Measurements from ENCODE around the gene TSHZ2. TPM values are rescaled to one million over a fixed set of nuclear protein-coding genes. Genes with fewer than 3 reads are reported as not detected.

The TSHZ2 gene
- total RNA-seq, 1 experiment from 2014 or later: 0.07 TPM

DNA sequence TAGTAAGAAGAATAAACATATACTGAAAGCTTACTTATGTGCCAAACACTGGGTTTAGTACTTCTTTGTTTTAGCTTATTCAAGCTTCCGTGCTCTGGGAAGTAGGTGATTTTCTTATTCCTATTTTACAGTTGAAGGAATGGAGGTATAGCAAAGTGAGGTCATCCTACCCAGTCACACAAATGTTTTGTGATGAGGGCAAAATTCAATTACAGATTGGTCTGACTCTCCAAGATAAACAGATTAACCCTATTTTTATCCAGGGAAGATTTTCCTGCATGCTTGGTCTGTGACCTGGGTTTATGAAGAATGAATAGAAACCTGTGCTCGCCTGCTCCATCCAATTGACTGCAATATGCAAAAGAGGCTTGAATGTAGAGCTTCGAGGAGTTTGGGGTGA is 311.4 kb downstream of the TSHZ2 start:
- intact Hi-C loops (cut with micrococcal nuclease): no loop called here
- POLR2A ChIA-PET: no interaction called here
- H3K27me3 ChIP-seq (ENCODE audit: insufficient read depth, low read length): peaks cover 40% of the 10 kb centered on the region

More for the DNA sequence above, 311.4 kb downstream of the TSHZ2 start:
- no peak overlapping the region for H3K9ac ChIP-seq (ENCODE audit: low read length)
- no peaks in the 10 kb centered on the region for H3K4me1 ChIP-seq (ENCODE audit: control insufficient read depth in 1 of 2, insufficient read depth in 2 of 2, low read length in 2 of 2)
- H3K36me3 ChIP-seq (ENCODE audit: control insufficient read depth in 1 of 2, insufficient read depth in 2 of 2, low read length in 2 of 2): no peaks in the 10 kb centered on the region
- no peak for ATAC-seq
- CTCF ChIA-PET: no interaction called here
- no peak overlapping the region for H3K4me3 ChIP-seq (replicated peaks in 1 of 2; ENCODE audit: low read depth in 1 of 2, low read length in 2 of 2)
- H3K9me2 ChIP-seq (ENCODE audit: insufficient read depth): no peaks in the 10 kb centered on the region
- TF ChIP-seq SRF (IDR thresholded peaks at IDR 0.05; ENCODE audit: low read depth) (no peak), CBX3 (IDR thresholded peaks at IDR 0.05; ENCODE audit: low read depth) (no peak), SP1 (IDR thresholded peaks at IDR 0.05; ENCODE audit: low read depth) (no peak), ZFX (IDR thresholded peaks at IDR 0.05) (no peak), EZH2phosphoT487 (IDR thresholded peaks at IDR 0.05; ENCODE audit: borderline replicate concordance) (no peak), ELF1 (IDR thresholded peaks at IDR 0.05; ENCODE audit: borderline replicate concordance, low read depth) (no peak), ZBTB33 (IDR thresholded peaks at IDR 0.05; ENCODE audit: extremely low read depth, insufficient replicate concordance, low read length) (no peak), POLR2A (IDR thresholded peaks at IDR 0.05; ENCODE audit: borderline replicate concordance, extremely low read depth, insufficient read depth, insufficient read length) (no peak), REST (IDR thresholded peaks at IDR 0.05; ENCODE audit: low read depth) (no peak), TCF7L2 (IDR thresholded peaks at IDR 0.05; ENCODE audit: borderline replicate concordance, extremely low read depth, insufficient read depth, insufficient read length) (no peak), SIN3A (IDR thresholded peaks at IDR 0.05; ENCODE audit: low read depth) (no peak), POLR2AphosphoS5 (IDR thresholded peaks at IDR 0.05; ENCODE audit: low read depth, low read length) (no peak), EZH2 (IDR thresholded peaks at IDR 0.05) (no peak), RAD21 (IDR thresholded peaks at IDR 0.05; ENCODE audit: low read depth) (no peak), FOSL1 (IDR thresholded peaks at IDR 0.05; ENCODE audit: low read depth) (no peak), CEBPB (IDR thresholded peaks at IDR 0.05; ENCODE audit: low read depth) (no peak), ZNF274 (IDR thresholded peaks at IDR 0.05; ENCODE audit: low read depth, low read length) (no peak)
- TF ChIP-seq, protein P1, sequence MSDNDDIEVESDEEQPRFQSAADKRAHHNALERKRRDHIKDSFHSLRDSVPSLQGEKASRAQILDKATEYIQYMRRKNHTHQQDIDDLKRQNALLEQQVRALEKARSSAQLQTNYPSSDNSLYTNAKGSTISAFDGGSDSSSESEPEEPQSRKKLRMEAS (IDR thresholded peaks at IDR 0.05): no peak
- TF ChIP-seq, protein P2, sequence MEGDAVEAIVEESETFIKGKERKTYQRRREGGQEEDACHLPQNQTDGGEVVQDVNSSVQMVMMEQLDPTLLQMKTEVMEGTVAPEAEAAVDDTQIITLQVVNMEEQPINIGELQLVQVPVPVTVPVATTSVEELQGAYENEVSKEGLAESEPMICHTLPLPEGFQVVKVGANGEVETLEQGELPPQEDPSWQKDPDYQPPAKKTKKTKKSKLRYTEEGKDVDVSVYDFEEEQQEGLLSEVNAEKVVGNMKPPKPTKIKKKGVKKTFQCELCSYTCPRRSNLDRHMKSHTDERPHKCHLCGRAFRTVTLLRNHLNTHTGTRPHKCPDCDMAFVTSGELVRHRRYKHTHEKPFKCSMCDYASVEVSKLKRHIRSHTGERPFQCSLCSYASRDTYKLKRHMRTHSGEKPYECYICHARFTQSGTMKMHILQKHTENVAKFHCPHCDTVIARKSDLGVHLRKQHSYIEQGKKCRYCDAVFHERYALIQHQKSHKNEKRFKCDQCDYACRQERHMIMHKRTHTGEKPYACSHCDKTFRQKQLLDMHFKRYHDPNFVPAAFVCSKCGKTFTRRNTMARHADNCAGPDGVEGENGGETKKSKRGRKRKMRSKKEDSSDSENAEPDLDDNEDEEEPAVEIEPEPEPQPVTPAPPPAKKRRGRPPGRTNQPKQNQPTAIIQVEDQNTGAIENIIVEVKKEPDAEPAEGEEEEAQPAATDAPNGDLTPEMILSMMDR (IDR thresholded peaks at IDR 0.05 in 2 of 3, conservative IDR thresholded peaks at IDR 0.05 in 1 of 3; ENCODE audit: borderline replicate concordance in 1 of 3, insufficient read depth in 1 of 3, low read depth in 2 of 3, low read length in 2 of 3): no peak
- no peak overlapping the region for H2AFZ ChIP-seq (ENCODE audit: low read depth, low read length, poor library complexity, severe bottlenecking)
- H3K27ac ChIP-seq (ENCODE audit: low read depth, low read length): no peak overlapping the region
- RAD21 ChIA-PET (ENCODE audit: low non-redundant PET in 1 of 2, low total read pairs in 2 of 2, uncharacterized antibody in 2 of 2, unreplicated experiment in 2 of 2): interaction anchor here in 1 of 2 experiments (0.5 to 0.6 kb wide), 2 partner anchors 17 to 57 kb away, joined by 3 to 7 read pairs; no protein-coding TSS in a partner anchor
- H3K9me3 ChIP-seq (ENCODE audit: control insufficient read depth in 1 of 2, insufficient read depth in 1 of 2, low read depth in 1 of 2, low read length in 2 of 2): no peaks in the 10 kb centered on the region
- no peaks in the 10 kb centered on the region for H3K79me2 ChIP-seq (ENCODE audit: insufficient read depth, low read length)
- BruUV-seq (replicated peaks): no TSS peak
- no peak overlapping the region for H3K4me2 ChIP-seq (ENCODE audit: low read length)
- no peak for DNase-seq (ENCODE audit: low read depth, low spot score)
- H4K20me1 ChIP-seq (ENCODE audit: insufficient read depth): no peaks in the 10 kb centered on the region

Data from HCT116 (cell line).